Measurements from ENCODE around the gene PLAC1.

- TF ChIP-seq EZH2 (IDR thresholded peaks at IDR 0.05; ENCODE audit: borderline replicate concordance, low read length) (no peak), CTCF (IDR thresholded peaks at IDR 0.05; ENCODE audit: low read length) (no peak)
Observed at GRCh38 chrX:134682081-134682480, 23.8 kb upstream of the PLAC1 start.
